Measurements from ENCODE around the gene FNIP1. TPM values are rescaled to one million over a fixed set of nuclear protein-coding genes. Genes with fewer than 3 reads are reported as not detected.

The FNIP1 gene
- total and polyA plus RNA-seq, 2 of the 8 experiments (the other 6 are each of a cell fraction or from before 2014, with no cell fraction given), result 3.5 to 17.3 TPM

- H3K4me2 ChIP-seq (ENCODE audit: insufficient read depth in 1 of 2, low read depth in 2 of 2, low read length in 2 of 2), result no peak overlapping the region
- H2BK5ac ChIP-seq (ENCODE audit: low read depth, low read length), result no peak overlapping the region
- H3K27ac ChIP-seq (ENCODE audit: low read depth, low read length), result no peak overlapping the region
- CTCF ChIA-PET (ENCODE audit: partially characterized antibody), result no interaction called here
- no peaks in the 10 kb centered on the region for H3K27me3 ChIP-seq (replicated peaks in 1 of 4; ENCODE audit: control insufficient read depth in 3 of 4, extremely low read depth in 1 of 4, insufficient read depth in 3 of 4, low read length in 3 of 4)
- H3K4ac ChIP-seq (replicated peaks; ENCODE audit: insufficient read length, low read depth, low read length), result no peak overlapping the region
- no peak overlapping the region for H3K9ac ChIP-seq (replicated peaks in 1 of 4; ENCODE audit: extremely low read depth in 1 of 4, low read depth in 3 of 4, low read length in 3 of 4)
- H4K20me1 ChIP-seq (replicated peaks in 1 of 2; ENCODE audit: control insufficient read depth in 1 of 2, insufficient read depth in 2 of 2, low read length in 2 of 2), result peaks cover 0 to 3% of the 10 kb centered on the region in 2 experiments
- FAIRE-seq (no peak), DNase-seq (ENCODE audit: low read depth in 1 of 2, low spot score in 2 of 2) (no peak)
- H2BK12ac ChIP-seq (ENCODE audit: low read depth, low read length), result no peak overlapping the region
- no peak overlapping the region for H3K23ac ChIP-seq (ENCODE audit: insufficient read length)
- no peak overlapping the region for H2AFZ ChIP-seq (ENCODE audit: low read length)
- no peak overlapping the region for H4K91ac ChIP-seq (replicated peaks; ENCODE audit: insufficient read length, low read length)
- peaks cover 0 to 28% of the 10 kb centered on the region in 2 experiments; a peak in 3 of 4 replicates for H3K79me2 ChIP-seq (ENCODE audit: control insufficient read depth in 1 of 2, insufficient read depth in 2 of 2, low read length in 2 of 2)
- TF ChIP-seq YY1 (IDR thresholded peaks at IDR 0.05; ENCODE audit: low read depth, low read length) (no peak), SAP30 (IDR thresholded peaks at IDR 0.05; ENCODE audit: insufficient read depth, insufficient replicate concordance, low read length) (no peak), BACH1 (IDR thresholded peaks at IDR 0.05; ENCODE audit: low read length) (no peak), EZH2 (IDR thresholded peaks at IDR 0.05; ENCODE audit: low read depth, low read length, severe bottlenecking) (no peak), SP1 (IDR thresholded peaks at IDR 0.05; ENCODE audit: low read depth, low read length) (no peak), POLR2AphosphoS5 (IDR thresholded peaks at IDR 0.05; ENCODE audit: low read depth, low read length) (no peak), CREB1 (IDR thresholded peaks at IDR 0.05) (no peak), BRCA1 (IDR thresholded peaks at IDR 0.05; ENCODE audit: low read depth, low read length) (no peak), USF2 (IDR thresholded peaks at IDR 0.05; ENCODE audit: low read length) (no peak), SUZ12 (IDR thresholded peaks at IDR 0.05; ENCODE audit: low read length) (no peak), CTCF (IDR thresholded peaks at IDR 0.05; ENCODE audit: control extremely low read depth in 1 of 3, insufficient read depth in 1 of 3, low read depth in 1 of 3, low read length in 3 of 3) (no peak), TAF1 (IDR thresholded peaks at IDR 0.05; ENCODE audit: low read depth, low read length) (no peak)
- no peaks in the 10 kb centered on the region; the same call in 1 of the 2 replicates for H3K23me2 ChIP-seq (ENCODE audit: low read depth, low read length)
- no peaks in the 10 kb centered on the region for H3K4me1 ChIP-seq (replicated peaks in 1 of 4; ENCODE audit: control insufficient read depth in 3 of 4, insufficient read depth in 4 of 4, low read length in 3 of 4)
- no peak overlapping the region for H2BK20ac ChIP-seq (ENCODE audit: low read length)
- WGBS, 2 experiments (ENCODE audit: extremely low coverage in 1 of 2, insufficient coverage in 1 of 2, insufficient read length in 1 of 2, insufficient replicate concordance in 2 of 2, low coverage in 1 of 2, low lambda C conversion rate in 2 of 2, missing lambda C conversion rate in 1 of 2), result 95% methylated on average over 6 of the region's 7 CpGs; no CpG with 5 or more reads in 1 of the 2 experiments
- H3K4me3 ChIP-seq (ENCODE audit: extremely low read depth in 1 of 4, insufficient read depth in 2 of 4, low read depth in 3 of 4, low read length in 4 of 4), result no peak overlapping the region
- H3K56ac ChIP-seq (replicated peaks; ENCODE audit: insufficient read length, low read depth, low read length), result no peak overlapping the region
- no peak overlapping the region for H2AK5ac ChIP-seq (ENCODE audit: low read depth, low read length)
- H3K79me1 ChIP-seq (ENCODE audit: low read depth, low read length), result peaks cover 2% of the 10 kb centered on the region; the same call in 1 of the 2 replicates
- H4K5ac ChIP-seq (ENCODE audit: insufficient read length, low read depth, low read length), result no peak overlapping the region
- POLR2A ChIA-PET (ENCODE audit: partially characterized antibody), result no interaction called here
- no peak overlapping the region for H3K18ac ChIP-seq (ENCODE audit: extremely low read depth, low read length)
- no peaks in the 10 kb centered on the region for H3K36me3 ChIP-seq (ENCODE audit: control insufficient read depth in 2 of 4, insufficient read depth in 4 of 4, low read length in 3 of 4)
- H2BK120ac ChIP-seq (replicated peaks; ENCODE audit: low read depth, low read length), result no peak overlapping the region
- H4K8ac ChIP-seq (ENCODE audit: extremely low read depth, insufficient read depth, low read length), result no peak overlapping the region
- H3K14ac ChIP-seq (ENCODE audit: insufficient read length), result no peak overlapping the region
- no peaks in the 10 kb centered on the region for H3K9me3 ChIP-seq (ENCODE audit: insufficient read depth in 2 of 2, low read depth in 1 of 2, low read length in 1 of 2)
- H2BK15ac ChIP-seq (ENCODE audit: low read length), result no peak overlapping the region
Observed at GRCh38 chr5:131749138-131749537, 47.7 kb downstream of the FNIP1 start.
